Endothelial cell of umbilical vein (primary cell): ENCODE results near the gene TSKU.

Source experiments
- CTCF ChIP-seq, 2 donors: IDR thresholded peaks; 1 replicate in 1 of 2; 2 replicates in 1 of 2; pipeline ENCODE4 v1.5.1; 2011; ENCODE audit warnings: low read length in 2 of 2, mild to moderate bottlenecking in 2 of 2, moderate library complexity in 2 of 2, control low read depth in 1 of 2, inconsistent platforms in 1 of 2, low read depth in 1 of 2; ENCODE audit not compliant: insufficient read depth in 1 of 2; ENCODE audit errors: extremely low read depth in 1 of 2
- EZH2 ChIP-seq: IDR thresholded peaks from 2 replicates; pipeline ENCODE4 v1.6.1; 2012; ENCODE audit warnings: borderline replicate concordance, low read depth, mild to moderate bottlenecking, moderate library complexity, low read length, inconsistent platforms; ENCODE audit not compliant: severe bottlenecking
- GATA2 ChIP-seq: IDR thresholded peaks from 2 replicates; pipeline ENCODE4 v1.7.0; 2011; ENCODE audit warnings: low read depth, mild to moderate bottlenecking, moderate library complexity, mixed read lengths, low read length; ENCODE audit not compliant: insufficient read length, insufficient read depth
- JUN ChIP-seq: IDR thresholded peaks from 2 replicates; pipeline ENCODE4 v1.6.1; 2011; ENCODE audit warnings: borderline replicate concordance, low read depth; ENCODE audit not compliant: insufficient read length, insufficient read depth
- MAX ChIP-seq: IDR thresholded peaks from 2 replicates; pipeline ENCODE4 v1.6.1; 2011; ENCODE audit not compliant: insufficient read depth, insufficient read length
- MYC ChIP-seq: IDR thresholded peaks from one replicate; pipeline ENCODE4 v1.6.1; 2011; ENCODE audit warnings: mild to moderate bottlenecking, low read depth, low read length
- POLR2A ChIP-seq: IDR thresholded peaks from 2 replicates; pipeline ENCODE4 v1.6.1; 2012; ENCODE audit warnings: low read depth, mild to moderate bottlenecking, control low read depth, low read length
- POLR2AphosphoS5 ChIP-seq: IDR thresholded peaks from 2 replicates; pipeline ENCODE4 v1.6.1; 2012; ENCODE audit warnings: low read depth, mild to moderate bottlenecking, control low read depth, low read length, moderate library complexity; ENCODE audit not compliant: insufficient read depth

- TF ChIP-seq CTCF (IDR thresholded peaks at IDR 0.05; ENCODE audit: extremely low read depth in 1 of 2, insufficient read depth in 1 of 2, low read depth in 1 of 2, low read length in 2 of 2) (no peak), MYC (no peak), MAX (no peak), EZH2 (no peak), POLR2AphosphoS5 (no peak), POLR2A (no peak), GATA2 (no peak), JUN (no peak)
Observed at GRCh38 chr11:76750067-76750466, 33.1 kb upstream of the TSKU start.
